Activated naive CD4-positive, alpha-beta T cell treated with anti-CD3 and anti-CD28 coated beads for 36 hours (primary cell): ENCODE results near the gene DCP1B. TPM values are rescaled to one million over a fixed set of nuclear protein-coding genes. Genes with fewer than 3 reads are reported as not detected.

Source experiments
- CTCF ChIA-PET: fragments of 350-600 bp; sonication (Branson Sonifier 250); formaldehyde crosslinking; loops from one replicate; lab custom pipeline; 2021; ENCODE audit warnings: antibody characterized with exemption; lab: Charles Lee
- DNase-seq: peaks from one replicate; pipeline ENCODE4 v3.0.0-alpha.2; 2020
- H3K27ac Mint-ChIP-seq: one replicate; pipeline ENCODE4 v1.8.0; 2021; ENCODE audit warnings: mild to moderate bottlenecking, mixed read lengths
- H3K27me3 Mint-ChIP-seq: one replicate; pipeline ENCODE4 v1.8.0; 2021; ENCODE audit warnings: low read depth, mixed read lengths
- H3K36me3 Mint-ChIP-seq: one replicate; pipeline ENCODE4 v1.8.0; 2021; ENCODE audit warnings: low read depth, mixed read lengths
- H3K4me1 Mint-ChIP-seq: one replicate; pipeline ENCODE4 v1.8.0; 2021; ENCODE audit warnings: low read depth, mixed read lengths
- H3K4me3 Mint-ChIP-seq: one replicate; pipeline ENCODE4 v1.8.0; 2021; ENCODE audit warnings: mild to moderate bottlenecking, moderate library complexity, mixed read lengths
- H3K9me3 Mint-ChIP-seq: one replicate; pipeline ENCODE4 v1.8.0; 2021; ENCODE audit warnings: mixed read lengths
- intact Hi-C: fragments of 100-400 bp; cut with micrococcal nuclease; formaldehyde crosslinking; loops from one replicate; pipeline ENCODE4 v1.15.1; 2023
- total RNA-seq, 2 experiments: library from RNA; stranded (reverse); gene quantifications; one replicate each; pipeline ENCODE4 v1.2.3, GENCODE V29; 2021

Gene DCP1B
- total RNA-seq, 2 experiments from 2014 or later: 13.1 to 13.5 TPM

DNA sequence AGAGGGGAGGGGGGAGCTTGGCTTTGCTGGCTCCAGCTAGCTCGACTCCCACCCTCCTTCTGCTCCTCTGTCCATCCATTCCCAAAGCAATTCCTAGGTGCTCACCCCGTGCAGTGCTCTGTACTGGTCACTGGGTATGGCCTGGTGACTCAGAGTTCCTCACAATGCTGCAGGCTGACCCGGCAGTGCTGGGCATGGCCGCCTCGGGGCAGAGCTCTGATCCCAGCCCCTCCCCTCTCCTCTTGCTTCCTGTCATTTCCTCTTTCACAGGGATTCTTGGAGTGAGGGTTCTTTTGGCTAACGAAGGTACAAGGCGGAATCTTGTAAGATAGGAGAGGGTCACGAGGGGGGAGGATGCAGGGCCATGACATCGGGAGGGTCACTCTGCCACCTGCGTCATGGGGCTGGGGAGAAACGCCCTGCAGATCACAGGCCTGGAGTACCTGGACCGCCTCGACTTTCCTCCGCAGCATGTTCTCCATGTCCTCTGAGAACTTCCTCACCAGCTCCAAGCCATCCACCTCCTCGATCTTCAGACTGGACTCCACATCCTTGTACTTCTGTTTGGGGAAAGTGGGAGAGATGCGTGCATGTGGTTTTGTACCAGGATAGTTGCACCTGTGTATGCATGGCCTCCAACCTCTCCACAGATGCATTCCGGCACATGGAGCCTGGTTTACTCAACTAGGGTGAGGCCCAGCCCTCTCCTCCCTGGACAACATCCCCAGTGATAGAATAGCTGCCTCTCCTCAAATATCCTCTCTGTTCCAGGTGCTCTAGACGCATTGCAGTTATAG lies 91.5 kb downstream of the DCP1B start:
- CTCF ChIA-PET: interaction anchor here (0.5 to 1.6 kb wide), 2 partner anchors 27 to 682 kb away, joined by 4 to 5 read pairs; no protein-coding TSS in a partner anchor
- H3K27ac Mint-ChIP-seq: no peak overlapping the region
- peaks cover 19% of the 10 kb centered on the region for H3K4me1 Mint-ChIP-seq
- no peaks in the 10 kb centered on the region for H3K9me3 Mint-ChIP-seq
- intact Hi-C loops: no loop called here
- H3K4me3 Mint-ChIP-seq: no peak overlapping the region
- peaks cover 2% of the 10 kb centered on the region for H3K27me3 Mint-ChIP-seq
- DNase-seq: no peak
- H3K36me3 Mint-ChIP-seq: peaks cover 2% of the 10 kb centered on the region

- Mint-ChIP-seq H3K27ac (no peak overlapping the region), H3K27me3 (peaks cover 4% of the 10 kb centered on the region), H3K9me3 (peaks cover 3% of the 10 kb centered on the region), H3K4me1 (peaks cover 22% of the 10 kb centered on the region), H3K36me3 (peaks cover 2% of the 10 kb centered on the region), H3K4me3 (no peak overlapping the region)
- DNase-seq: no peak
- CTCF ChIA-PET: no interaction called here
- intact Hi-C loops: no loop called here
These were observed 92.4 kb downstream of the DCP1B start for GRCh38 chr12:1911598-1912575.

- peaks cover 12% of the 10 kb centered on the region for H3K9me3 Mint-ChIP-seq
- H3K4me3 Mint-ChIP-seq: no peak overlapping the region
- H3K36me3 Mint-ChIP-seq: peaks cover 2% of the 10 kb centered on the region
- no peak for DNase-seq
- intact Hi-C loops: no loop called here
- no peak overlapping the region for H3K27ac Mint-ChIP-seq
- H3K27me3 Mint-ChIP-seq: peaks cover 8% of the 10 kb centered on the region
- CTCF ChIA-PET: no interaction called here
- H3K4me1 Mint-ChIP-seq: peaks cover 10% of the 10 kb centered on the region
These were observed 93.8 kb downstream of the DCP1B start for GRCh38 chr12:1910468-1910867.

GRCh38 chr12:1908758-1909157 lies 95.5 kb downstream of the DCP1B start:
- Mint-ChIP-seq H3K4me3 (no peak overlapping the region), H3K36me3 (peaks cover 2% of the 10 kb centered on the region), H3K9me3 (peaks cover 21% of the 10 kb centered on the region), H3K4me1 (peaks cover 7% of the 10 kb centered on the region), H3K27ac (no peak overlapping the region), H3K27me3 (peaks cover 8% of the 10 kb centered on the region)
- CTCF ChIA-PET: no interaction called here
- no peak for DNase-seq
- intact Hi-C loops: no loop called here

GRCh38 chr12:1907652-1908611 lies 96.3 kb downstream of the DCP1B start:
- no peak overlapping the region for H3K27ac Mint-ChIP-seq
- DNase-seq: peak; percentile 15

DNA sequence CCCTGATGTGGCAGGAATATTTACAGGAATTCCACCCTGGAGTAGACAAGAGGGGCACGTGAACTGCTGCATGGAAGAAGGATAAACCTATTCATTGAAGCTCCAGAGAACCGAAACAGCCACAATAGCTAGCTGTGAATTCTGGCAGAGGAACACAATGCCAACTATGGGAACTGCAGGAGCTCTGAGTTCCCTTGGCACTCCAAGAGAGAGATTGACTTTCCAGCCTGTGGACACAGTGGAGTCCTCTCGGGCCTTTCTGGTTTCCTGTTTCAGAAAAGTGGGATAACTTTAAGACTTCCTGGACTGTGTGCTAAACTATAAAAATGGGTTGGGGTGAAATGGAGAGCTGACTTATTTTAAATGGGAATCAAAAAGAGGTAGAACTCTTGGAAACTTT lies 97.7 kb downstream of the DCP1B start:
- Mint-ChIP-seq H3K4me1 (peaks cover 7% of the 10 kb centered on the region), H3K36me3 (peaks cover 2% of the 10 kb centered on the region), H3K4me3 (no peak overlapping the region), H3K27me3 (peaks cover 8% of the 10 kb centered on the region), H3K27ac (no peak overlapping the region), H3K9me3 (peaks cover 31% of the 10 kb centered on the region)
- intact Hi-C loops: no loop called here
- CTCF ChIA-PET: no interaction called here
- no peak for DNase-seq

More at GRCh38 chr12:1907652-1908611, 96.3 kb downstream of the DCP1B start:
- Mint-ChIP-seq H3K4me1 (peaks cover 7% of the 10 kb centered on the region), H3K9me3 (peaks cover 27% of the 10 kb centered on the region), H3K4me3 (peak overlapping the region; percentile 59), H3K36me3 (peaks cover 2% of the 10 kb centered on the region), H3K27me3 (peaks cover 8% of the 10 kb centered on the region)
- intact Hi-C loops: no loop called here
- CTCF ChIA-PET: interaction anchor here (0.6 to 0.7 kb wide), 2 partner anchors 9 to 46 kb away, joined by 3 to 7 read pairs; no protein-coding TSS in a partner anchor

DNA sequence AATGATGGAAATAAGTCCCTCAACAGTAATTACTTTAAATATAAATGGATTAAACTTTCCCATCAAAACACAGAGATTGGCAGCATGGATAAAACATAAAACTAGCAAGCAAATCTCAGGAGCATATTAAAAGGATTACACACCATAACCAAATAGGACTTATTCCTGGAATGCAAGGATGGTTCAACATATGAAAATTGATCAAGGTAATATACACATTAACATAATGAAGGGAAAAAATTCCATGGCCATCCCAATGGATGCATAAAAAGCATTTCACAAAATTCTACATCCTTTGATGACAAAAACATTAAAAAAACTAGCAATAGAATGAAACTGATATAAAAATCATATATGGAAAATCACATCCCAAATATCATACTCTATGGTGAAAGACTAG lies 99.4 kb downstream of the DCP1B start:
- Mint-ChIP-seq H3K4me3 (no peak overlapping the region), H3K4me1 (peaks cover 7% of the 10 kb centered on the region), H3K36me3 (peaks cover 2% of the 10 kb centered on the region), H3K27me3 (peaks cover 8% of the 10 kb centered on the region), H3K27ac (no peak overlapping the region), H3K9me3 (peaks cover 31% of the 10 kb centered on the region)
- CTCF ChIA-PET: no interaction called here
- no peak for DNase-seq
- intact Hi-C loops: no loop called here

DNA sequence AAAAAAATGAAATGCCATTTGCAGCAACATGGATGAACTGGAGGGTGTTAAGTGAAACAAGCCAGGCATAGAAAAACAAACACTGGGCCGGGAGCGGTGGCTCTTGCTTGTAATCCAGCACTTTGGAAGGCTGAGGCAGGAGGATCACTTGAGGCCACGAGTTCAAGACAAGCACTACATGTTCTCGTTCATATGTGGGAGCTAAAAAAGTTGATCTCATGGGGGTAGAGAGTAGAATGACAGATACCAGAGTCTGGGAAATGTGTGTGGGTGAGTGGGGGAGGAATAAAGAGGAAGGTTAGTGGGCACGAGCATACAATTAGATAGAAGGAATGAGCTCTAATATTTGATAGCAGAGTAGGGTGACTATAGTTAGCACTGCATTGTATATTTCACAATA lies 107.3 kb downstream of the DCP1B start:
- Mint-ChIP-seq H3K27ac (no peak overlapping the region), H3K27me3 (peaks cover 6% of the 10 kb centered on the region), H3K4me3 (no peak overlapping the region), H3K9me3 (peaks cover 4% of the 10 kb centered on the region), H3K4me1 (no peaks in the 10 kb centered on the region), H3K36me3 (no peaks in the 10 kb centered on the region)
- intact Hi-C loops: no loop called here
- DNase-seq: no peak
- CTCF ChIA-PET: interaction anchor here (0.9 kb wide), 1 partner anchor 139 kb away, joined by 3 read pairs; no protein-coding TSS in a partner anchor

Other genes with a start within 250 kb of the DCP1B start
- gene LRTM2, start 183.9 kb downstream of the DCP1B start, total RNA-seq: not detected
- gene CACNA2D4, start 85.8 kb downstream of the DCP1B start, total RNA-seq: 1 to 10 TPM; 2.1 to 2.7 TPM
- under 1 TPM; 0.02 to 0.12 TPM for gene CACNA1C, start 48.5 kb upstream of the DCP1B start, total RNA-seq